NCI-H1092 treated with DMSO at 0.1 percent for 48 hours (cell line): ENCODE results near the gene ZCCHC9.

Experiments
- DNase-seq: peaks from one replicate; lab custom pipeline; 2025; lab: John Stamatoyannopoulos, UW

Gene ZCCHC9

GRCh38 chr5:81355291-81356251, 54.2 kb downstream of the ZCCHC9 start:
- no peak for DNase-seq

GRCh38 chr5:81359108-81359507, 57.7 kb downstream of the ZCCHC9 start:
- DNase-seq, result no peak

GRCh38 chr5:81359881-81360280, 58.5 kb downstream of the ZCCHC9 start:
- no peak for DNase-seq

- DNase-seq, result no peak
These were observed 59.3 kb downstream of the ZCCHC9 start for GRCh38 chr5:81360640-81361039.

GRCh38 chr5:81361600-81361999, 60.2 kb downstream of the ZCCHC9 start:
- DNase-seq, result no peak
